ENCODE data around the gene EIF5B. TPM values are rescaled to one million over a fixed set of nuclear protein-coding genes. Genes with fewer than 3 reads are reported as not detected.

Gene EIF5B
- polyA plus RNA-seq, 3 donors, result 0.58 to 3.2 (median 1.5) TPM

- H3K4me1 Mint-ChIP-seq, result no peaks in the 10 kb centered on the region
- Histone ChIP-seq H3K27ac (ENCODE audit: low read depth in 1 of 2, low read length in 2 of 2) (no peak overlapping the region), H3K36me3 (replicated peaks in 1 of 2; ENCODE audit: control insufficient read depth in 1 of 2, insufficient read depth in 2 of 2, low read length in 2 of 2) (peaks cover 90 to 99% of the 10 kb centered on the region in 2 donors), H4K20me1 (ENCODE audit: insufficient read depth, low read length) (no peaks in the 10 kb centered on the region), H3K4me1 (ENCODE audit: control insufficient read depth in 1 of 2, insufficient read depth in 2 of 2, low read length in 2 of 2) (no peaks in the 10 kb centered on the region), H3K4me2 (replicated peaks; ENCODE audit: extremely low read depth, low read length, poor library complexity, severe bottlenecking) (no peak overlapping the region), H3K4me3 (replicated peaks in 1 of 3; ENCODE audit: low read depth in 2 of 3, low read length in 3 of 3) (no peak overlapping the region), H3K9ac (ENCODE audit: insufficient read depth, low read length, poor library complexity, severe bottlenecking) (no peak overlapping the region), H3K27me3 (ENCODE audit: control insufficient read depth in 2 of 2, insufficient read depth in 2 of 2, low read length in 2 of 2) (no peaks in the 10 kb centered on the region), H3K9me3 (replicated peaks in 1 of 2; ENCODE audit: control insufficient read depth in 1 of 2, insufficient read depth in 1 of 2, low read length in 2 of 2) (no peaks in the 10 kb centered on the region), H3K79me2 (ENCODE audit: insufficient read depth, low read length) (no peaks in the 10 kb centered on the region), H2AFZ (ENCODE audit: insufficient read depth, low read depth, low read length, poor library complexity, severe bottlenecking) (no peak overlapping the region)
- no peaks in the 10 kb centered on the region for H3K9me3 Mint-ChIP-seq
- no peak overlapping the region for H3K4me3 Mint-ChIP-seq
- no peaks in the 10 kb centered on the region for H3K27me3 Mint-ChIP-seq (ENCODE audit: low read depth in 3 of 3)
- no peak for TF ChIP-seq CTCF (IDR thresholded peaks at IDR 0.05)
- H3K27ac Mint-ChIP-seq, result no peak overlapping the region
- no peak for DNase-seq
- intact Hi-C loops (cut with micrococcal nuclease), result no loop called here
- no CpG with 5 or more reads among the region's 1 CpG for WGBS (ENCODE audit: insufficient coverage)
- peaks cover 88 to 90% of the 10 kb centered on the region in 2 donors for H3K36me3 Mint-ChIP-seq
Observed at GRCh38 chr2:99420031-99420430, 82.8 kb downstream of the EIF5B start.

- no peak overlapping the region for H3K4me2 ChIP-seq (replicated peaks; ENCODE audit: extremely low read depth, low read length, poor library complexity, severe bottlenecking)
- Mint-ChIP-seq H3K4me1 (no peaks in the 10 kb centered on the region), H3K27me3 (ENCODE audit: low read depth in 3 of 3) (no peaks in the 10 kb centered on the region), H3K27ac (no peak overlapping the region), H3K4me3 (no peak overlapping the region), H3K9me3 (no peaks in the 10 kb centered on the region), H3K36me3 (peaks cover 84 to 85% of the 10 kb centered on the region in 2 donors)
- H3K9ac ChIP-seq (ENCODE audit: insufficient read depth, low read length, poor library complexity, severe bottlenecking), result no peak overlapping the region
- H3K27me3 ChIP-seq (ENCODE audit: control insufficient read depth in 2 of 2, insufficient read depth in 2 of 2, low read length in 2 of 2), result no peaks in the 10 kb centered on the region
- H3K79me2 ChIP-seq (ENCODE audit: insufficient read depth, low read length), result no peaks in the 10 kb centered on the region
- H3K9me3 ChIP-seq (replicated peaks in 1 of 2; ENCODE audit: control insufficient read depth in 1 of 2, insufficient read depth in 1 of 2, low read length in 2 of 2), result no peaks in the 10 kb centered on the region
- no CpG with 5 or more reads among the region's 5 CpGs for WGBS (ENCODE audit: insufficient coverage)
- H3K4me1 ChIP-seq (ENCODE audit: control insufficient read depth in 1 of 2, insufficient read depth in 2 of 2, low read length in 2 of 2), result no peaks in the 10 kb centered on the region
- intact Hi-C loops (cut with micrococcal nuclease), result no loop called here
- TF ChIP-seq CTCF (IDR thresholded peaks at IDR 0.05), result no peak
- no peaks in the 10 kb centered on the region for H4K20me1 ChIP-seq (ENCODE audit: insufficient read depth, low read length)
- peaks cover 88 to 99% of the 10 kb centered on the region in 2 donors for H3K36me3 ChIP-seq (replicated peaks in 1 of 2; ENCODE audit: control insufficient read depth in 1 of 2, insufficient read depth in 2 of 2, low read length in 2 of 2)
- DNase-seq, result no peak
- no peak overlapping the region for H3K4me3 ChIP-seq (replicated peaks in 1 of 3; ENCODE audit: low read depth in 2 of 3, low read length in 3 of 3)
- H2AFZ ChIP-seq (ENCODE audit: insufficient read depth, low read depth, low read length, poor library complexity, severe bottlenecking), result no peak overlapping the region
- H3K27ac ChIP-seq (ENCODE audit: low read depth in 1 of 2, low read length in 2 of 2), result no peak overlapping the region
Observed at GRCh38 chr2:99420751-99421299, 83.6 kb downstream of the EIF5B start.

All from CD14-positive monocyte (primary cell).